HepG2 (cell line): Measurements from ENCODE around the gene FXYD4. TPM values are rescaled to one million over a fixed set of nuclear protein-coding genes. Genes with fewer than 3 reads are reported as not detected.

ENCODE experiments used
- ATAC-seq: fragments of 200-7000 bp; cut with Tn5 transposase; 3 replicates; pipeline ENCODE4 v1.9.1; 2020; ENCODE audit warnings: mild to moderate bottlenecking, moderate library complexity
- BruUV-seq: library from RNA; stranded (reverse); fragments of 400-500 nt; replicated peaks from 2 replicates; lab custom pipeline; 2021; lab: Mats Ljungman, UMichigan
- CTCF ChIA-PET: fragments of 300-600 bp; formaldehyde crosslinking; extraction: SDS; loops from one replicate; lab custom pipeline; 2021; ENCODE audit warnings: low total read pairs, inconsistent platforms, low intra/inter-chr PET ratio; lab: Yijun Ruan, JAX
- POLR2A ChIA-PET: fragments of 350-600 bp; sonication (Branson Sonifier 250); formaldehyde crosslinking; loops from one replicate; lab custom pipeline; 2020; ENCODE audit warnings: antibody characterized with exemption, inconsistent platforms; lab: Yijun Ruan, JAX
- DNase-seq: peaks from one replicate; pipeline ENCODE4 v3.0.0-alpha.2; 2015; ENCODE audit warnings: low spot score
- FAIRE-seq: peaks from 3 replicates; lab custom pipeline; 2011; peaks lifted over from hg19 to GRCh38; lab: Jason Lieb, UNC
- H2AFZ ChIP-seq: one replicate; pipeline ENCODE4 v1.6.1; 2011; ENCODE audit warnings: low read length, inconsistent platforms
- H3K27ac ChIP-seq: fragments of 300-600 bp; 3 replicates; pipeline ENCODE4 v1.8.0; 2011; ENCODE audit warnings: mixed run types, mild to moderate bottlenecking, mixed read lengths, low read length, inconsistent platforms; ENCODE audit not compliant: insufficient read depth; ENCODE audit errors: extremely low read length
- H3K27me3 ChIP-seq, 2 experiments: fragments of 200-600 bp in 1 of 2; 2 replicates in 1 of 2; 3 replicates in 1 of 2; pipeline versions ENCODE4 v1.6.0 to v1.8.0; 2011; ENCODE audit warnings: low read length in 2 of 2, mild to moderate bottlenecking in 2 of 2, moderate library complexity in 2 of 2, inconsistent platforms in 1 of 2; ENCODE audit not compliant: insufficient read depth in 2 of 2, control insufficient read depth in 1 of 2
- H3K36me3 ChIP-seq, 2 experiments: fragments of 200-600 bp in 1 of 2; replicated peaks in 1 of 2; 2 replicates in 1 of 2; 3 replicates in 1 of 2; pipeline versions ENCODE4 v1.5.1 to v1.8.0; 2011; ENCODE audit warnings: low read length in 2 of 2, inconsistent platforms in 1 of 2; ENCODE audit not compliant: insufficient read depth in 2 of 2, control insufficient read depth in 1 of 2
- H3K4me1 ChIP-seq: 2 replicates; pipeline ENCODE4 v1.5.1; 2012; ENCODE audit warnings: low read length, inconsistent platforms; ENCODE audit not compliant: insufficient read depth
- H3K4me2 ChIP-seq: 2 replicates; pipeline ENCODE4 v1.6.0; 2011; ENCODE audit warnings: low read depth, low read length, inconsistent platforms
- H3K4me3 ChIP-seq, 3 experiments: fragments of 200-600 bp in 1 of 3; sonication (generic), shearing (Covaris generic) in 1 of 3; replicated peaks in 1 of 3; 2 replicates each; pipeline ENCODE4 v1.5.1; 2011 to 2016; ENCODE audit warnings: low read length in 3 of 3, inconsistent platforms in 2 of 3, low read depth in 2 of 3, mild to moderate bottlenecking in 2 of 3, control low read depth in 1 of 3, mixed read lengths in 1 of 3; ENCODE audit not compliant: insufficient read depth in 1 of 3
- H3K79me2 ChIP-seq: one replicate; pipeline ENCODE4 v1.6.1; 2011; ENCODE audit warnings: low read length, inconsistent platforms; ENCODE audit not compliant: insufficient read depth
- H3K9ac ChIP-seq: 2 replicates; pipeline ENCODE4 v1.6.0; 2011; ENCODE audit warnings: mild to moderate bottlenecking, low read depth, low read length, inconsistent platforms; ENCODE audit not compliant: insufficient read depth
- H3K9me3 ChIP-seq: 2 replicates; pipeline ENCODE4 v1.5.1; 2012; ENCODE audit warnings: mild to moderate bottlenecking, low read length
- H4K20me1 ChIP-seq: 2 replicates; pipeline ENCODE4 v1.6.0; 2011; ENCODE audit warnings: inconsistent platforms, mild to moderate bottlenecking, low read length, moderate library complexity; ENCODE audit not compliant: insufficient read depth
- FOXM1 ChIP-seq: sonication (generic); formaldehyde crosslinking; IDR thresholded peaks from 2 replicates; pipeline ENCODE4 v1.5.0; 2020; ENCODE audit warnings: missing genetic modification reagents
- MED8 ChIP-seq: sonication (generic); formaldehyde crosslinking; IDR thresholded peaks from 2 replicates; pipeline ENCODE4 v1.8.1; 2023; ENCODE audit warnings: mild to moderate bottlenecking, missing genetic modification reagents; ENCODE audit not compliant: insufficient replicate concordance
- NFE2L1 ChIP-seq: sonication (generic); formaldehyde crosslinking; IDR thresholded peaks from 2 replicates; pipeline ENCODE4 v1.4.0; 2020; ENCODE audit warnings: missing genetic modification reagents, mild to moderate bottlenecking, borderline replicate concordance
- SALL2 ChIP-seq: sonication (generic); formaldehyde crosslinking; IDR thresholded peaks from 2 replicates; pipeline ENCODE4 v1.8.1; 2023; ENCODE audit warnings: mild to moderate bottlenecking, missing genetic modification reagents, inconsistent platforms
- SRSF1 ChIP-seq: fragments of 200-400 bp; formaldehyde crosslinking; optimal IDR thresholded peaks from 2 replicates; pipeline ENCODE3; 2017; ENCODE audit warnings: mild to moderate bottlenecking, low read depth, low read length, moderate library complexity
- ZNF230 ChIP-seq: sonication (generic); formaldehyde crosslinking; IDR thresholded peaks from 2 replicates; pipeline ENCODE4 v1.4.0; 2020; ENCODE audit warnings: mild to moderate bottlenecking, missing genetic modification reagents
- ZNF282 ChIP-seq: fragments of 450-650 bp; IDR thresholded peaks from 2 replicates; pipeline ENCODE4 v1.6.1; 2018; ENCODE audit not compliant: partially characterized antibody
- ZNF747 ChIP-seq: sonication (generic); formaldehyde crosslinking; IDR thresholded peaks from 2 replicates; pipeline ENCODE4 v1.8.1; 2023; ENCODE audit warnings: missing genetic modification reagents, mild to moderate bottlenecking, borderline replicate concordance
- ZSCAN31 ChIP-seq: sonication (generic); formaldehyde crosslinking; IDR thresholded peaks from 2 replicates; pipeline ENCODE4 v1.5.0; 2020; ENCODE audit warnings: low read depth, mild to moderate bottlenecking, missing genetic modification reagents
- WGBS: methylation state at CpG from one replicate; pipeline ENCODE4 v1.1.6; 2017; ENCODE audit warnings: low lambda C conversion rate; 5-methylcytosine and 5-hydroxymethylcytosine counted together
- in situ Hi-C: cut with HindIII; loops from 2 replicates; pipeline ENCODE4 v1.10.0; 2017; ENCODE audit warnings: low pct_unique_long_range_greater_than_20kb; ENCODE audit not compliant: extremely low pct_ligation_motif_present
- intact Hi-C: fragments of 100-400 bp; cut with micrococcal nuclease; formaldehyde crosslinking; loops from one replicate; pipeline ENCODE4 v1.10.0; 2022; ENCODE audit not compliant: unreplicated experiment
- polyA plus RNA-seq, 8 experiments: library from polyadenylated mRNA; depleted of rRNA in 3 of 8; stranded (reverse) in 7 of 8; unstranded in 1 of 8; fragments of >200 nt; fragmentation: Illumina TruSeq in 4 of 8; extraction: Trizol in 4 of 8; gene quantifications; 2 replicates each; pipeline versions ENCODE4 v1.2.1 to v1.2.3, GENCODE V29; 2011 to 2016; ENCODE audit warnings: low read depth in 4 of 8, missing spikeins in 1 of 8, mixed read lengths in 1 of 8; ENCODE audit not compliant: insufficient read depth in 1 of 8
- total RNA-seq, 5 experiments: library from RNA; depleted of rRNA; stranded (reverse); fragments of >200 nt; fragmentation: Illumina TruSeq; extraction: Trizol; gene quantifications; 2 replicates each; pipeline ENCODE4 v1.2.3, GENCODE V29; 2016; ENCODE audit warnings: low read depth in 1 of 5
- TF ChIP-seq, protein P1 (sequence below): sonication (generic); formaldehyde crosslinking; IDR thresholded peaks from 2 replicates; pipeline ENCODE4 v1.4.0; 2020; ENCODE audit warnings: mild to moderate bottlenecking, missing genetic modification reagents

FXYD4 gene
- total and polyA plus RNA-seq, 2 of the 13 experiments (the other 11 are each of a cell fraction or from before 2014, with no cell fraction given): not detected

- ChIA-PET CTCF (no interaction called here), POLR2A (no interaction called here)
- Histone ChIP-seq H3K4me3 (no peak overlapping the region), H2AFZ (no peak overlapping the region), H3K4me1 (peaks cover 19% of the 10 kb centered on the region), H3K4me2 (no peak overlapping the region), H3K27ac (no peak overlapping the region), H4K20me1 (no peaks in the 10 kb centered on the region), H3K27me3 (peaks cover 0 to 20% of the 10 kb centered on the region in 2 experiments; a peak in 1 of 5 replicates), H3K36me3 (no peaks in the 10 kb centered on the region), H3K9ac (no peak overlapping the region), H3K79me2 (no peaks in the 10 kb centered on the region), H3K9me3 (no peaks in the 10 kb centered on the region)
- 79% methylated on average over 20 of the region's 26 CpGs for WGBS
- in situ Hi-C loops (no loop called here), intact Hi-C loops (no loop called here)
- TF ChIP-seq SRSF1: no peak
- TF ChIP-seq, protein P1, sequence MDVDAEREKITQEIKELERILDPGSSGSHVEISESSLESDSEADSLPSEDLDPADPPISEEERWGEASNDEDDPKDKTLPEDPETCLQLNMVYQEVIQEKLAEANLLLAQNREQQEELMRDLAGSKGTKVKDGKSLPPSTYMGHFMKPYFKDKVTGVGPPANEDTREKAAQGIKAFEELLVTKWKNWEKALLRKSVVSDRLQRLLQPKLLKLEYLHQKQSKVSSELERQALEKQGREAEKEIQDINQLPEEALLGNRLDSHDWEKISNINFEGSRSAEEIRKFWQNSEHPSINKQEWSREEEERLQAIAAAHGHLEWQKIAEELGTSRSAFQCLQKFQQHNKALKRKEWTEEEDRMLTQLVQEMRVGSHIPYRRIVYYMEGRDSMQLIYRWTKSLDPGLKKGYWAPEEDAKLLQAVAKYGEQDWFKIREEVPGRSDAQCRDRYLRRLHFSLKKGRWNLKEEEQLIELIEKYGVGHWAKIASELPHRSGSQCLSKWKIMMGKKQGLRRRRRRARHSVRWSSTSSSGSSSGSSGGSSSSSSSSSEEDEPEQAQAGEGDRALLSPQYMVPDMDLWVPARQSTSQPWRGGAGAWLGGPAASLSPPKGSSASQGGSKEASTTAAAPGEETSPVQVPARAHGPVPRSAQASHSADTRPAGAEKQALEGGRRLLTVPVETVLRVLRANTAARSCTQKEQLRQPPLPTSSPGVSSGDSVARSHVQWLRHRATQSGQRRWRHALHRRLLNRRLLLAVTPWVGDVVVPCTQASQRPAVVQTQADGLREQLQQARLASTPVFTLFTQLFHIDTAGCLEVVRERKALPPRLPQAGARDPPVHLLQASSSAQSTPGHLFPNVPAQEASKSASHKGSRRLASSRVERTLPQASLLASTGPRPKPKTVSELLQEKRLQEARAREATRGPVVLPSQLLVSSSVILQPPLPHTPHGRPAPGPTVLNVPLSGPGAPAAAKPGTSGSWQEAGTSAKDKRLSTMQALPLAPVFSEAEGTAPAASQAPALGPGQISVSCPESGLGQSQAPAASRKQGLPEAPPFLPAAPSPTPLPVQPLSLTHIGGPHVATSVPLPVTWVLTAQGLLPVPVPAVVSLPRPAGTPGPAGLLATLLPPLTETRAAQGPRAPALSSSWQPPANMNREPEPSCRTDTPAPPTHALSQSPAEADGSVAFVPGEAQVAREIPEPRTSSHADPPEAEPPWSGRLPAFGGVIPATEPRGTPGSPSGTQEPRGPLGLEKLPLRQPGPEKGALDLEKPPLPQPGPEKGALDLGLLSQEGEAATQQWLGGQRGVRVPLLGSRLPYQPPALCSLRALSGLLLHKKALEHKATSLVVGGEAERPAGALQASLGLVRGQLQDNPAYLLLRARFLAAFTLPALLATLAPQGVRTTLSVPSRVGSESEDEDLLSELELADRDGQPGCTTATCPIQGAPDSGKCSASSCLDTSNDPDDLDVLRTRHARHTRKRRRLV (CRISPR knock-in tag): no peak
- TF ChIP-seq ZNF230 (CRISPR knock-in tag): no peak
- no peak for TF ChIP-seq ZNF282
- no peak for TF ChIP-seq ZNF747 (CRISPR knock-in tag)
- TF ChIP-seq ZSCAN31 (CRISPR knock-in tag): no peak
- TF ChIP-seq SALL2 (CRISPR knock-in tag): no peak
- no peak for TF ChIP-seq MED8
- no peak for TF ChIP-seq NFE2L1 (CRISPR knock-in tag)
- no peak for TF ChIP-seq FOXM1 (CRISPR knock-in tag)
- FAIRE-seq: no peak
- ATAC-seq: no peak
- no peak for DNase-seq
- BruUV-seq: no TSS peak
Observed at GRCh38 chr10:43322769-43323168, 48.7 kb upstream of the FXYD4 start.
